ENCODE data around the gene IL1RAPL2.

The IL1RAPL2 gene

DNA sequence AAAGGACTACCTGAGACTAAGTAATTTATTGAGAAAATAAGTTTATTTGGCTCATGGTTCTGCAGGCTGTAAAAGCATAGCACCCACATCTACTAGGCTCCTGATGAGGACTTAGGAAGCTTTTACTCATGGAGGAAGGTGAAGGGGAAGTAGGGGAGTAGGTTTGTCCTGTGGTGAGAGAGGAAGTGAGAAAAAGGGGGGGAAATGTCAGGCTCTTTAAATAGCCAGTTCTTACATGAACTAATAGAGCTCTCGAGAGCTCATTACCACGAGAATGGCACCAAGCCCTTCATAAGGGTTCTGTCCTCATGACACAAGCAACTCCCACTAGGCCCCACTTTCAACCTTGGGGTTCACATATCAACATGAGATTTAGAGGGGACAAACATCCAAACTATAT lies 1130.9 kb downstream of the IL1RAPL2 start:
- H3K27me3 ChIP-seq (ENCODE audit: control insufficient read depth, insufficient read depth, low read length): no peaks in the 10 kb centered on the region
- H3K4me3 ChIP-seq (ENCODE audit: low read depth, low read length): no peak overlapping the region
- peaks cover 15% of the 10 kb centered on the region for H3K4me1 ChIP-seq (ENCODE audit: control insufficient read depth, insufficient read depth, low read length)
- H3K9ac ChIP-seq (ENCODE audit: low read depth, low read length): no peak overlapping the region
- H3K9me3 ChIP-seq (ENCODE audit: control insufficient read depth, insufficient read depth, low read length): no peaks in the 10 kb centered on the region
- H3K36me3 ChIP-seq (ENCODE audit: control insufficient read depth, insufficient read depth, low read length): no peaks in the 10 kb centered on the region

DNA sequence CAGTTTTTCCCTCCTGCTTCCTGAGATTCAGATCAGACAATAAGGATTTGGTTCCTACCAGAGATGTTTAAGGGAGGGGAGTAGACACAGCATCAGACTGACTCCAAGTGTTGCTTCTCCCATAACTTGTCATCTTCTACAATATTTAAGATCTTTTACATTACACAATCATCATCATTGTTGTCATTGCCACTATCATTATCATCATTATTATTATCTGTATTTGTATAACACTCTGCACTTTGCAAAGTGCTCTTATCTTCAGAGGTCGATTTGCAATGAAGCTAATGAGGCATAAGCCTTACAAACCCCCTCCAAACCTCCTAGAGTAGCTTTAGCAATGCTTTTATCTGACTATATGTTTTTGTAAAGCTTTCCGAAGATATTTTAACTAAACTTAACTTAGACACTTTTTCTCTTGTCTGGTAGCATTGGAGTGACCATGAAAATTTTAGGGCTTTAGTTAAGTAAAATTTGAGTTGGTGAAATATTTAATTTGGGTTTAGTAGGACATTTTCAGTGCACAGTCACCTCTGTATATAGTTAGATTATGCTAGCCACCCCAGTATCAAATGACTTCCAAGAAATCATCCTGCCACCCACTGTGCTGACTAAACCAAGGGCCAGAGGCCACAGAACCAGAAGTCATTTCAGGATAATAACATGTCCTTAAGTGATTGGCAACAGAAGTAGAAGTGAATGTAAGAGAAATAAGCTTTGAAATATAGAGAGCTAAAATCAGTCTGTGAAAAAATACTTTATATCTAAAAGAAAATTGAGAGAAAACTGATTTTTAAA lies 1132.2 kb downstream of the IL1RAPL2 start:
- Histone ChIP-seq H3K27me3 (ENCODE audit: control insufficient read depth, insufficient read depth, low read length) (no peaks in the 10 kb centered on the region), H3K4me1 (ENCODE audit: control insufficient read depth, insufficient read depth, low read length) (peaks cover 15% of the 10 kb centered on the region), H3K4me3 (ENCODE audit: low read depth, low read length) (no peak overlapping the region), H3K9me3 (ENCODE audit: control insufficient read depth, insufficient read depth, low read length) (no peaks in the 10 kb centered on the region), H3K36me3 (ENCODE audit: control insufficient read depth, insufficient read depth, low read length) (no peaks in the 10 kb centered on the region), H3K9ac (ENCODE audit: low read depth, low read length) (no peak overlapping the region)

DNA sequence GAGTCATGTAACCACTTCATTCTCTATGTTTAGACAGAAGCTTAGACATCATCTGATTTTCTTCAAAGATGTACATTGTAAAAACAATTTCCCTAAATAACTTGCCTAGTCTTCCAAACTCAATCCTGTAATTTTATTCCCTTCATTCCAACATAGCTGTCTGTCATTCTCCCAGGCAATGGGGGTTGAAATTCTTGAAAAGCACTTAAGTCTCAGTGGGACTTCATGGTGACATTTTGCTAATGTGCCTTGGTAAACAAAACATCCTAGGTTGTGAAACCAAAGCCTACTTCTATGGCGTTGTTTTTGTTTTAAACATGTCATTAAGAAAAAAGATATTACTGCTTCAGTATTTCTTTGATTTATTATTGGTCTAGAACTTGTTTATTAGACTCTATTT lies 1134.3 kb downstream of the IL1RAPL2 start:
- peaks cover 15% of the 10 kb centered on the region for H3K4me1 ChIP-seq (ENCODE audit: control insufficient read depth, insufficient read depth, low read length)
- H3K27me3 ChIP-seq (ENCODE audit: control insufficient read depth, insufficient read depth, low read length): no peaks in the 10 kb centered on the region
- H3K36me3 ChIP-seq (ENCODE audit: control insufficient read depth, insufficient read depth, low read length): no peaks in the 10 kb centered on the region
- no peak overlapping the region for H3K9ac ChIP-seq (ENCODE audit: low read depth, low read length)
- no peaks in the 10 kb centered on the region for H3K9me3 ChIP-seq (ENCODE audit: control insufficient read depth, insufficient read depth, low read length)
- H3K4me3 ChIP-seq (ENCODE audit: low read depth, low read length): no peak overlapping the region

DNA sequence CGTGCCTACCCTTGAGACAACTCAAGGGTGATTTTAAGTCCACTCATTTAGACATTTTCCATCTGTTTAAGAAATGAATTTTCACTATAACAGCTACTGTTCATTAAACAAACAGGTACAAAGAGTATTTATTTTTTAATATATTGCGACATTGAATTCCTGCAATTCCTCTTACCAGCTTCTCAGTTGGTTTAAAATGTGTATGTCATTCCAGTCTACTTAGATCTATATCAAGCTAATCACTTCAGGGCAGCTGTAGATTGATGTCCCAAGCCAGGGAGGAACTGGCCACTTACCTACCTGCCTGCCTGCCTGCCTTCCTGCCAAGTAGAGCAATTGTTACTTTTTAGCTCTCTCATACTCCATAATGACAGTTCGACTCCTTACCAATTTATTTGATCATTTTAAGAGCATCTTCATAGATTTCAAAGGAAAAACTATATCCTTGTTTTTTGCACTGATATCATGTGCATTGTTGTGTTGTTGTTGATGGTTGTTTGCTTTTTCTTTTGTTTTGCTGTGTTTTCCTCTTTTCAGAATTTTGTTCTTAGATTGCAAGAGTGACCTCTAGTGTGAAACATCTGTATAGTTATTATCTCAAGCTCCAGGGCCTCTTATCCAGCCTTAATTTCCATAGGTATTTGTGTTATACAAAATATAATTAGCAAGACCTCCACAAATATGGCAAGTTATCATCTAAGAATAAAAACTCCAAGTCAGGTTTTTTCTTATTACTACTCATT lies 1135.5 kb downstream of the IL1RAPL2 start:
- Histone ChIP-seq H3K4me1 (ENCODE audit: control insufficient read depth, insufficient read depth, low read length) (peaks cover 15% of the 10 kb centered on the region), H3K4me3 (ENCODE audit: low read depth, low read length) (no peak overlapping the region), H3K36me3 (ENCODE audit: control insufficient read depth, insufficient read depth, low read length) (no peaks in the 10 kb centered on the region), H3K9me3 (ENCODE audit: control insufficient read depth, insufficient read depth, low read length) (no peaks in the 10 kb centered on the region), H3K9ac (ENCODE audit: low read depth, low read length) (no peak overlapping the region), H3K27me3 (ENCODE audit: control insufficient read depth, insufficient read depth, low read length) (no peaks in the 10 kb centered on the region)

DNA sequence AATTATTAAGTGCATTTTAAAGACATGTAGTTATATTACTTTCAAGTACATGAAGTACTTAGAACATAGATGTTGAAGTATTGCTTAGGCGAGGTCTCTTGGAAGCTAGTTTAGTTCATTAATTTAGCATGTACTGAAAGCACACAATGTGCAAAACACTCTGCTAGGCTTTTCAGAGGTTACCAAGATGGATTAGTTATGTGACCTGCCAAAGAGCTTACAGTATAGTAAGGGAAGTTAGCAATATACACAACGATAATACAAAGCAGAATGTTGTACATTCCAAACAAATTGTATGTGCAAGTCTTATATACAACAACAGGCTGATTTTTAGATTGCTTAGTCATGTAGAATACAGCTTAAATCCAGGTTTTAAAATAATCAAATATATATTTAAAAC lies 1137.9 kb downstream of the IL1RAPL2 start:
- H3K4me3 ChIP-seq (ENCODE audit: low read depth, low read length): no peak overlapping the region
- peaks cover 13% of the 10 kb centered on the region for H3K4me1 ChIP-seq (ENCODE audit: control insufficient read depth, insufficient read depth, low read length)
- no peaks in the 10 kb centered on the region for H3K9me3 ChIP-seq (ENCODE audit: control insufficient read depth, insufficient read depth, low read length)
- H3K9ac ChIP-seq (ENCODE audit: low read depth, low read length): no peak overlapping the region
- no peaks in the 10 kb centered on the region for H3K27me3 ChIP-seq (ENCODE audit: control insufficient read depth, insufficient read depth, low read length)
- H3K36me3 ChIP-seq (ENCODE audit: control insufficient read depth, insufficient read depth, low read length): no peaks in the 10 kb centered on the region

DNA sequence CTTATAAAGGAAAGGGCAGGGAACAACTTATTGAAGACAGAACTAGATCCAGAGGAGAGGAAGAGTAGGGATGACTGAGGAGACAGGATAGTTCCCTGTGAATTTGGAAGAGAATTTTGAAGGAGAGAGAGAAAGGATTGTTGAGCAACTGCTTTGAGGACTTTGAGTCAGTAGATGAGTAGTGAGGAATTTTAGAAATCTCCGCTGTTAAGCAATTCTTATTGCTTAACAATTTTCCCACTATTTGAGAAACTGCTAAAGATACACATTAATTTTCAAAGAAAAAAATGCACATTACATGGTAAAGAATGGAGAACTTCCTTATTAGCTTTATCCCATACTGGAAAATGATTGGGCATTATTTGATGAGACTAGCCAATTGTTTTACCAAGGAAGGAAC lies 1140.0 kb downstream of the IL1RAPL2 start:
- H3K27me3 ChIP-seq (ENCODE audit: control insufficient read depth, insufficient read depth, low read length): no peaks in the 10 kb centered on the region
- H3K9me3 ChIP-seq (ENCODE audit: control insufficient read depth, insufficient read depth, low read length): no peaks in the 10 kb centered on the region

DNA sequence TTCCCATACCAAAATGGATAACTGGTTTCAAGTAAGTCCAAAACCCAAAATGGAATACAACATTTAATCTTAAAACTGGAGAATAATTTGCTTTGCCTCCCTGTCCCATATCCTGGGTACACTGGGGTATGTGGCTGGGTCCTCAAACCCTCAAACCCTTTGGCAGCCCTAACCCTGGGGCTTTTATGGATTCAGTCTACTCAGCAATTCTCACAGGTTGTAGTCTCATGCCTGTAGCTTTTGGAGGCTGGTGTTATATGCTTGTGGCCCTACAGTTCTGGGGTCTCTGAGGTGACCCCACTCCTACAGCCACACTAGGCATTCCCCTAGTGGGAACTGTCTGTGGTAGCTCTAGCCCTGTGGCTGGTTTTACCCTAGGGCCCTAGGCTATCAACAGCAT lies 1145.8 kb downstream of the IL1RAPL2 start:
- H3K4me1 ChIP-seq (ENCODE audit: control insufficient read depth, insufficient read depth, low read length): no peaks in the 10 kb centered on the region
- no peak overlapping the region for H3K9ac ChIP-seq (ENCODE audit: low read depth, low read length)
- no peaks in the 10 kb centered on the region for H3K9me3 ChIP-seq (ENCODE audit: control insufficient read depth, insufficient read depth, low read length)
- no peak overlapping the region for H3K4me3 ChIP-seq (ENCODE audit: low read depth, low read length)
- no peaks in the 10 kb centered on the region for H3K36me3 ChIP-seq (ENCODE audit: control insufficient read depth, insufficient read depth, low read length)
- no peaks in the 10 kb centered on the region for H3K27me3 ChIP-seq (ENCODE audit: control insufficient read depth, insufficient read depth, low read length)

More for the DNA sequence above, 1140.0 kb downstream of the IL1RAPL2 start:
- H3K36me3 ChIP-seq (ENCODE audit: control insufficient read depth, insufficient read depth, low read length): no peaks in the 10 kb centered on the region
- H3K4me3 ChIP-seq (ENCODE audit: low read depth, low read length): no peak overlapping the region
- no peak overlapping the region for H3K9ac ChIP-seq (ENCODE audit: low read depth, low read length)
- peaks cover 6% of the 10 kb centered on the region for H3K4me1 ChIP-seq (ENCODE audit: control insufficient read depth, insufficient read depth, low read length)

DNA sequence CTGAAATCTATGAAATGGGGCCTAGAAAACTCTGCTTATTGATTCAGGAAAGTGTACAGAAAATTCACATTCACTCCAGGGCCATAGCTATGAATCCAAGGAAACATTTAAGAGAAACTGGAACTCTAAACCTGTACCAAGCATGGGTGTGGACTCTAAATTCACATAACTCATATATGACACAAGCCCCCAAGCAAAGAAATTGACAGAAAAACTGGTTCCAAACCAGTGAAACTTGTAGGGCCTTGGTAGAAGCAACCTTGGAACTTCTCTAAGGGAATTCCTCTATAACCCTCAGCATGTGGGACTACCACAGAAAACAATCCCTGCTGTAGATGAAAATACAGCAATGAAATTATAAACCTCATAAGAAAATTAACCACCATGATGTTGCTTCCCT lies 1149.7 kb downstream of the IL1RAPL2 start:
- Histone ChIP-seq H3K9me3 (ENCODE audit: control insufficient read depth, insufficient read depth, low read length) (no peaks in the 10 kb centered on the region), H3K27me3 (ENCODE audit: control insufficient read depth, insufficient read depth, low read length) (no peaks in the 10 kb centered on the region), H3K36me3 (ENCODE audit: control insufficient read depth, insufficient read depth, low read length) (no peaks in the 10 kb centered on the region), H3K4me3 (ENCODE audit: low read depth, low read length) (no peak overlapping the region), H3K9ac (ENCODE audit: low read depth, low read length) (no peak overlapping the region), H3K4me1 (ENCODE audit: control insufficient read depth, insufficient read depth, low read length) (no peaks in the 10 kb centered on the region)

DNA sequence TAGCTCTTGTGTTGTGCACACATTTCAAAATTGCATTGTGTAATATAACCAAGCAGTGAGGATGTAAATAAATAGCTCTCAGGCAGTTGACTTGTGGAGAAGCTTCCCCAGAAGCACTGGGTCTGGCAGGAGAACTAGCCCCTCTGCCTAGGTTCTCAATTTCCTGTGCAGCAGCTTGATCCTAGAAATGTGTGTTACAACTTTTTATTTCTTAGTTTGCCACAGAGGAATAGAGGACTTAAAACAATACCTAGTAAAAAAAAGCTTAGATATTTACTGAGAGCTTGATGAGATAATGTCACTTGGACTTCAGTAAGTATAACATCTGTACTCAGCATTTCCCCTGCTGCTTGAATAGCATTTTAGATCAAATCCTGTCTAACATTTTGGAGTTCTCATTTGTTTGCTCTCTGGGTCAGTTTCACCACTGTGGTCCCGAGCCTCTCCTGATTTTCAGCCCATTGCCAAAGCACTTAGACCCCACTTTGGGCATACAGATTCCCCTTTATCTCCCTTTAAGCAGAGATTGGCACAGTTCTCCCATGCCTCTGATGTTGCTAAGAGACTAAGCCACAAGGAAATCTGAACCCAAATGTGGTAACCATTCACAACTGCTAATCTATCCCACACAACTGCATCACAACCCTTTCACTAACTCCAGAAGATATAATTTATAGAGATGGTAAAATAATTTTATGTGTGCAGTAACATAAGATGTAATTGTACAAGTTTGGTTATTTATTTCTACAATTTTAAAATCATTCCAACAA lies 1158.2 kb downstream of the IL1RAPL2 start:
- Histone ChIP-seq H3K36me3 (ENCODE audit: control insufficient read depth, insufficient read depth, low read length) (no peaks in the 10 kb centered on the region), H3K4me3 (ENCODE audit: low read depth, low read length) (no peak overlapping the region), H3K9me3 (ENCODE audit: control insufficient read depth, insufficient read depth, low read length) (no peaks in the 10 kb centered on the region)

DNA sequence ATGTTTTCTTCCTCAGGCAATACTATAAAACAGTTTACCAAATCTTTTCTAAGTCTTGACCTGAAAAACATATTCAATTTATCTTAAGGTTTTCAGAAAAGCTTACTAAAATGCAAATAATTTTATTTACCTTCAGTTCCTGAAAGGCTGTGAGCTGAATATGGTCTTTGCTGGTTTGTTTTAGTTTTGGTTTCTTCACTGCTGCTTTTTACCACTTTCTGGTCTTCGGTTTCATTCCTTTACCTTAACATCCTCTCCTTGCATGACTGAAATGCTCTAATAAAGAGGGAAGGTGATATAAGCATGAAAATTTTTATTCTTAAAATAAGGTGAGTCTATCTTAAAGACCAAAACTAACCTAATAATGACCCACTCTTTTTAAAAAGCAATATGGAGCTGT lies 1159.2 kb downstream of the IL1RAPL2 start:
- H3K9me3 ChIP-seq (ENCODE audit: control insufficient read depth, insufficient read depth, low read length): no peaks in the 10 kb centered on the region
- H3K4me3 ChIP-seq (ENCODE audit: low read depth, low read length): no peak overlapping the region
- H3K9ac ChIP-seq (ENCODE audit: low read depth, low read length): no peak overlapping the region
- H3K27me3 ChIP-seq (ENCODE audit: control insufficient read depth, insufficient read depth, low read length): no peaks in the 10 kb centered on the region
- H3K4me1 ChIP-seq (ENCODE audit: control insufficient read depth, insufficient read depth, low read length): no peaks in the 10 kb centered on the region
- no peaks in the 10 kb centered on the region for H3K36me3 ChIP-seq (ENCODE audit: control insufficient read depth, insufficient read depth, low read length)

More for the DNA sequence above, 1158.2 kb downstream of the IL1RAPL2 start:
- Histone ChIP-seq H3K4me1 (ENCODE audit: control insufficient read depth, insufficient read depth, low read length) (no peaks in the 10 kb centered on the region), H3K9ac (ENCODE audit: low read depth, low read length) (no peak overlapping the region), H3K27me3 (ENCODE audit: control insufficient read depth, insufficient read depth, low read length) (no peaks in the 10 kb centered on the region)

DNA sequence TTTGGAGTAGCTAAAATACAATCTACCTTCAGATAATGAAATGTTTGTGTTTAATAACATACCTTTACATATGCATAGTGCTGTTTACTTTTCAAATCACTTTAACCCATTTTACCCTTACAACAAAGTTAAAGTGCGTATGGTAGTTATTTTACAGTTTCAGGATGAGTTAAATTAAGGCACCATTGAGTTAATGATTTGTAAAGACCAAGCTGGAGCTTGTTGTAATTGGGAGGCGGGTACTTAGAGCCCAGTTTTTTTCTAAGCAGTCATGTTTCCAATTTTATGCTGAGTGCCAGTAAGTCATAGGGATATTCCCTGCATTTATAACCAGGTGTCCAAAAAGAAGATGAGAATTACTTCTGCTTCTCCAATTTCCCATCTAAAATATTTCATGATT lies 1172.2 kb downstream of the IL1RAPL2 start:
- no peak overlapping the region for H3K4me3 ChIP-seq (ENCODE audit: low read depth, low read length)
- H3K27me3 ChIP-seq (ENCODE audit: control insufficient read depth, insufficient read depth, low read length): no peaks in the 10 kb centered on the region
- no peaks in the 10 kb centered on the region for H3K9me3 ChIP-seq (ENCODE audit: control insufficient read depth, insufficient read depth, low read length)
- H3K36me3 ChIP-seq (ENCODE audit: control insufficient read depth, insufficient read depth, low read length): no peaks in the 10 kb centered on the region
- H3K4me1 ChIP-seq (ENCODE audit: control insufficient read depth, insufficient read depth, low read length): no peaks in the 10 kb centered on the region
- no peak overlapping the region for H3K9ac ChIP-seq (ENCODE audit: low read depth, low read length)
